Activated naive CD4-positive, alpha-beta T cell treated with anti-CD3 and anti-CD28 coated beads for 36 hours (primary cell): ENCODE data around the gene PCDHA8. TPM values are rescaled to one million over a fixed set of nuclear protein-coding genes. Genes with fewer than 3 reads are reported as not detected.

Experiments
- total RNA-seq, 2 experiments: library from RNA; stranded (reverse); gene quantifications; one replicate each; pipeline ENCODE4 v1.2.3, GENCODE V29; 2021

The PCDHA8 gene
- total RNA-seq, 2 experiments from 2014 or later, result not detected

Other genes starting within 250 kb of the PCDHA8 start
- under 1 TPM; 0.14 to 0.20 TPM for gene CD14, start 208.0 kb upstream of the PCDHA8 start, total RNA-seq
- gene TMCO6, start 201.7 kb upstream of the PCDHA8 start, total RNA-seq, result 10 to 100 TPM; 29.0 to 29.5 TPM
- 10 to 100 TPM; 71.4 to 76.4 TPM for gene NDUFA2, start 193.6 kb upstream of the PCDHA8 start, total RNA-seq
- gene IK, start 193.4 kb upstream of the PCDHA8 start, total RNA-seq, result 10 to 100 TPM; 82.9 to 93.1 TPM
- 10 to 100 TPM; 18.9 to 19.8 TPM for gene WDR55, start 176.3 kb upstream of the PCDHA8 start, total RNA-seq
- 1 to 10 TPM; 1.7 to 1.9 TPM for gene DND1, start 167.6 kb upstream of the PCDHA8 start, total RNA-seq
- gene HARS1, start 149.8 kb upstream of the PCDHA8 start, total RNA-seq, result 10 to 100 TPM; 69.0 to 74.8 TPM
- gene HARS2, start 149.7 kb upstream of the PCDHA8 start, total RNA-seq, result 10 to 100 TPM; 27.4 to 29.3 TPM
- 10 to 100 TPM; 52.9 to 58.8 TPM for gene ZMAT2, start 140.7 kb upstream of the PCDHA8 start, total RNA-seq
- not detected for gene PCDHA1, start 55.0 kb upstream of the PCDHA8 start, total RNA-seq
- not detected for gene PCDHA2, start 46.3 kb upstream of the PCDHA8 start, total RNA-seq
- gene PCDHA3, start 40.1 kb upstream of the PCDHA8 start, total RNA-seq, result not detected
- gene PCDHA4, start 34.1 kb upstream of the PCDHA8 start, total RNA-seq, result not detected
- not detected for gene PCDHA5, start 19.6 kb upstream of the PCDHA8 start, total RNA-seq
- gene PCDHA6, start 13.2 kb upstream of the PCDHA8 start, total RNA-seq, result not detected
- not detected for gene PCDHA7, start 6.9 kb upstream of the PCDHA8 start, total RNA-seq
- gene PCDHA9, start 7.2 kb downstream of the PCDHA8 start, total RNA-seq, result not detected
- gene PCDHA10, start 14.7 kb downstream of the PCDHA8 start, total RNA-seq, result not detected
- gene PCDHA11, start 27.8 kb downstream of the PCDHA8 start, total RNA-seq, result not detected
- not detected for gene PCDHA12, start 34.1 kb downstream of the PCDHA8 start, total RNA-seq
- not detected for gene PCDHA13, start 40.9 kb downstream of the PCDHA8 start, total RNA-seq
- gene PCDHAC1, start 85.1 kb downstream of the PCDHA8 start, total RNA-seq, result not detected
- not detected for gene PCDHAC2, start 125.3 kb downstream of the PCDHA8 start, total RNA-seq
- gene PCDHB1, start 210.2 kb downstream of the PCDHA8 start, total RNA-seq, result not detected